Parathyroid adenoma (tissue), 2 donors: ENCODE data around the gene HOXA2.

Source experiments
- H2AFZ ChIP-seq: fragments of 300-600 bp; sonication (generic); one replicate; pipeline ENCODE4 v1.7.0; 2017; ENCODE audit warnings: antibody characterized with exemption, mild to moderate bottlenecking
- H3K27ac ChIP-seq: fragments of 300-600 bp; sonication (generic); one replicate; pipeline ENCODE4 v1.7.0; 2017
- H3K27me3 ChIP-seq: fragments of 300-600 bp; sonication (generic); one replicate; pipeline ENCODE4 v1.7.0; 2017; ENCODE audit warnings: low read length; ENCODE audit not compliant: control insufficient read depth, insufficient read depth
- H3K36me3 ChIP-seq: fragments of 300-600 bp; sonication (generic); one replicate; pipeline ENCODE4 v1.7.0; 2017; ENCODE audit warnings: low read length; ENCODE audit not compliant: control insufficient read depth, insufficient read depth
- H3K4me1 ChIP-seq: fragments of 300-600 bp; sonication (generic); one replicate; pipeline ENCODE4 v1.7.0; 2017; ENCODE audit warnings: control low read depth
- H3K4me2 ChIP-seq: fragments of 300-600 bp; sonication (generic); one replicate; pipeline ENCODE4 v1.7.0; 2017; ENCODE audit warnings: low read length
- H3K4me3 ChIP-seq: fragments of 300-600 bp; sonication (generic); one replicate; pipeline ENCODE4 v1.7.0; 2017; ENCODE audit warnings: low read depth, low read length
- H3K79me2 ChIP-seq: fragments of 300-600 bp; sonication (generic); one replicate; pipeline ENCODE4 v1.7.0; 2017; ENCODE audit warnings: control low read depth
- H3K9ac ChIP-seq: fragments of 300-600 bp; sonication (generic); one replicate; pipeline ENCODE4 v1.7.0; 2017; ENCODE audit warnings: mild to moderate bottlenecking
- H3K9me3 ChIP-seq: fragments of 300-600 bp; sonication (generic); one replicate; pipeline ENCODE4 v1.7.0; 2017; ENCODE audit warnings: low read length; ENCODE audit not compliant: control insufficient read depth
- CTCF ChIP-seq: fragments of 300-600 bp; sonication (generic); IDR thresholded peaks from one replicate; pipeline ENCODE4 v1.7.0; 2017; ENCODE audit warnings: antibody characterized with exemption, mild to moderate bottlenecking
- donor health status: primary hyperparathyroidism.

The HOXA2 gene

DNA sequence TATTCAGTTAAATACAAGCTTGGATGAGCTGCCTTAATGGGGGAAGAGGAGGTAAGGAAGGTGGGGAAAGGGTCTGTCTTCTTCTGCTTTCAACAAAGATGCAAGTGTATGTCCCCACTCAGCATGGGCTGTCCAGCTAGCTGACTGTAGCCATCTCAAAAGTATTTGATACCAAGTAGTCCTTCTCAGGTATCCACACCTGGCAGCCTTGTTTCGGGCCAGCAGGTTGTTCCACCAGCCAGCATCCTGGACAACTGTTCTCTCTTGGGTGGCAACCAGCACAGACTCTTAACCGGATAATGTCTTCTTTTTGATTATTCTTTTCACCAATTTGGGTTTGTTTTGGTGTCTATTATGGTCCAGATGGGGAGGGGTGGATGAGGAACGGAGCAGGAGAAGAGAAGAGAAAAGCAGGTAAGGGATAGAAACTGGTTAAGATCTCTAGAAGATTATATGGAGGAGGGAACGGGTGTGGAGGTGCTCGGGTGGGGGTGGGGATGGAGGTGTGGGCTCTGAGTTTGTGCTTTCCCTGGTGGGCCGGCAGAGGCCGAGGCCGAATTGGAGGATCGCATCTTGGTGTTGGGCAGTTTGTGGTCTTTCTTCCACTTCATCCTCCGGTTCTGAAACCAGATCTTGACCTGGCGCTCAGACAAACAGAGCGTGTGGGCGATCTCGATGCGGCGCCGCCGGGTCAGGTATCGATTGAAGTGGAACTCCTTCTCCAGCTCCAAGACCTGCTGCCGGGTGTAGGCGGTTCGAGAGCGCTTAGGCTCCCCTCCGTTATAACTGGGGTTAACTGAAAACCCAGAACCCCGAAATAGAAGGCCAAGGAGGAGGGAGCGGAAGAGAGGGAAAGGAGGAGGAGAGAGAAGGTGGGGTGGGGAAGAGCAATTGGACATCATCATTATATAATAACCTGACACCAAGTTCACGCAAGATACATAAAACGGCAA, 26.6 kb upstream of the HOXA2 start:
- no peak overlapping the region for H3K9ac ChIP-seq

DNA sequence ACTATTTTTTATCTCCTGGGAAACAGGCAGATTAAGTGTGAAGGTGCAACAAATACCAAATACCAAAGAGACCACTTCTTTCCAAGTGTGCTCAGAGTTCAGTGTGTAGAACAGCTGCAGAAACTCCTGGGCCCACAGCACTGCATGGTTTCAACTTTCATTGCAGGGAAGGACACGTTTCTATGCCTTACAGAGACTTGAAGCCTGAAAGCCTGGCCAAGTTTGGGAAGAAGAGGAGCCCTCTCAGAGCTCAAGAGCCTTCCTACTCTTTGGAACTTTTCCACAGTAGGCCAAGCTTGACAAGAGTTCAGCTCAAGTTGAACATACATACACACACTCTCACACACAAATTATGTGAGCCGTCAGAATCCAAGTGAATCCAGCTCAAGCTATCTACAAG, 25.6 kb upstream of the HOXA2 start:
- Histone ChIP-seq H2AFZ (no peak overlapping the region), H3K79me2 (no peaks in the 10 kb centered on the region), H3K27me3 (no peaks in the 10 kb centered on the region), H3K36me3 (no peaks in the 10 kb centered on the region), H3K9me3 (no peaks in the 10 kb centered on the region), H3K4me1 (no peaks in the 10 kb centered on the region), H3K9ac (no peak overlapping the region), H3K4me3 (peak overlapping the region; percentile 88), H3K4me2 (peak overlapping the region; percentile 97), H3K27ac (no peak overlapping the region)
- TF ChIP-seq CTCF = no peak

More for the DNA sequence above, 26.6 kb upstream of the HOXA2 start:
- no peaks in the 10 kb centered on the region for H3K79me2 ChIP-seq
- no peaks in the 10 kb centered on the region for H3K9me3 ChIP-seq
- H3K27me3 ChIP-seq = no peaks in the 10 kb centered on the region
- no peaks in the 10 kb centered on the region for H3K36me3 ChIP-seq
- H2AFZ ChIP-seq = no peak overlapping the region
- H3K27ac ChIP-seq = peak overlapping the region; percentile 16
- TF ChIP-seq CTCF = no peak
- peak overlapping the region; percentile 97 for H3K4me2 ChIP-seq
- peak overlapping the region; percentile 88 for H3K4me3 ChIP-seq
- no peaks in the 10 kb centered on the region for H3K4me1 ChIP-seq

GRCh38 chr7:27126596-27127327, 24.3 kb upstream of the HOXA2 start:
- no peaks in the 10 kb centered on the region for H3K4me1 ChIP-seq
- H3K9me3 ChIP-seq = no peaks in the 10 kb centered on the region
- no peak overlapping the region for H2AFZ ChIP-seq
- H3K27ac ChIP-seq = no peak overlapping the region
- H3K27me3 ChIP-seq = no peaks in the 10 kb centered on the region
- no peaks in the 10 kb centered on the region for H3K36me3 ChIP-seq
- H3K79me2 ChIP-seq = no peaks in the 10 kb centered on the region
- no peak for TF ChIP-seq CTCF
- no peak overlapping the region for H3K9ac ChIP-seq
- no peak overlapping the region for H3K4me3 ChIP-seq
- peak overlapping the region; percentile 97 for H3K4me2 ChIP-seq

- H3K9ac ChIP-seq = no peak overlapping the region
- no peaks in the 10 kb centered on the region for H3K79me2 ChIP-seq
- H3K9me3 ChIP-seq = no peaks in the 10 kb centered on the region
- H3K27ac ChIP-seq = no peak overlapping the region
- H3K4me2 ChIP-seq = peak overlapping the region; percentile 49
- H3K4me3 ChIP-seq = no peak overlapping the region
- H3K36me3 ChIP-seq = no peaks in the 10 kb centered on the region
- no peaks in the 10 kb centered on the region for H3K4me1 ChIP-seq
- TF ChIP-seq CTCF = no peak
- no peak overlapping the region for H2AFZ ChIP-seq
- no peaks in the 10 kb centered on the region for H3K27me3 ChIP-seq
Observed at GRCh38 chr7:27125986-27126394, 23.5 kb upstream of the HOXA2 start.
